CD14-positive monocyte (primary cell): ENCODE measurements around the gene PIK3AP1. TPM values are rescaled to one million over a fixed set of nuclear protein-coding genes. Genes with fewer than 3 reads are reported as not detected.
A peak's percentile ranks its signal among the peaks of the same experiment; 100 is the strongest.

Experiments
- DNase-seq, 3 donors: peaks; one replicate each; pipeline ENCODE4 v3.0.0-alpha.2; 2011 to 2022
- H2AFZ ChIP-seq: 2 replicates; pipeline ENCODE4 v1.6.0; 2012; ENCODE audit warnings: mild to moderate bottlenecking, low read depth, low read length, inconsistent platforms; ENCODE audit not compliant: insufficient read depth, poor library complexity, severe bottlenecking
- H3K27ac ChIP-seq, 2 donors: 1 replicate in 1 of 2; 2 replicates in 1 of 2; pipeline ENCODE4 v1.5.1; 2012 to 2013; ENCODE audit warnings: low read length in 2 of 2, control low read depth in 1 of 2, inconsistent platforms in 1 of 2, low read depth in 1 of 2, mild to moderate bottlenecking in 1 of 2
- H3K27me3 ChIP-seq, 2 donors: one replicate each; pipeline versions ENCODE4 v1.6.0 to v1.6.1; 2011 to 2013; ENCODE audit warnings: low read length in 2 of 2; ENCODE audit not compliant: control insufficient read depth in 2 of 2, insufficient read depth in 2 of 2
- H3K36me3 ChIP-seq, 2 donors: replicated peaks in 1 of 2; 1 replicate in 1 of 2; 2 replicates in 1 of 2; pipeline versions ENCODE4 v1.5.1 to v1.6.1; 2012 to 2013; ENCODE audit warnings: low read length in 2 of 2, control low read depth in 1 of 2, inconsistent platforms in 1 of 2, mild to moderate bottlenecking in 1 of 2; ENCODE audit not compliant: insufficient read depth in 2 of 2, control insufficient read depth in 1 of 2
- H3K4me1 ChIP-seq, 2 donors: 1 replicate in 1 of 2; 2 replicates in 1 of 2; pipeline versions ENCODE4 v1.5.1 to v1.6.1; 2012 to 2013; ENCODE audit warnings: low read length in 2 of 2, control low read depth in 1 of 2, inconsistent platforms in 1 of 2, mild to moderate bottlenecking in 1 of 2, moderate library complexity in 1 of 2; ENCODE audit not compliant: insufficient read depth in 2 of 2, control insufficient read depth in 1 of 2
- H3K4me2 ChIP-seq: replicated peaks from 2 replicates; pipeline ENCODE3; 2012; ENCODE audit warnings: low read length, moderate library complexity, mild to moderate bottlenecking; ENCODE audit not compliant: poor library complexity, severe bottlenecking; ENCODE audit errors: extremely low read depth
- H3K4me3 ChIP-seq, 3 experiments: fragments of 200-600 bp in 1 of 3; sonication (generic) in 1 of 3; replicated peaks in 1 of 3; 1 replicate in 2 of 3; 2 replicates in 1 of 3; pipeline ENCODE4 v1.5.1; 2011 to 2013; ENCODE audit warnings: low read length in 3 of 3, mild to moderate bottlenecking in 3 of 3, control low read depth in 2 of 3, low read depth in 2 of 3, inconsistent platforms in 1 of 3, moderate library complexity in 1 of 3
- H3K79me2 ChIP-seq: 2 replicates; pipeline ENCODE4 v1.6.0; 2012; ENCODE audit warnings: mild to moderate bottlenecking, control low read depth, inconsistent platforms, low read length, moderate library complexity; ENCODE audit not compliant: insufficient read depth
- H3K9ac ChIP-seq: 2 replicates; pipeline ENCODE4 v1.6.0; 2017; ENCODE audit warnings: low read length, mild to moderate bottlenecking; ENCODE audit not compliant: insufficient read depth, poor library complexity, severe bottlenecking
- H3K9me3 ChIP-seq, 2 donors: replicated peaks in 1 of 2; 1 replicate in 1 of 2; 2 replicates in 1 of 2; pipeline versions ENCODE4 v1.5.1 to v1.6.1; 2012 to 2013; ENCODE audit warnings: low read length in 2 of 2, control low read depth in 1 of 2; ENCODE audit not compliant: control insufficient read depth in 1 of 2, insufficient read depth in 1 of 2
- H4K20me1 ChIP-seq: 2 replicates; pipeline ENCODE4 v1.6.0; 2012; ENCODE audit warnings: mild to moderate bottlenecking, low read length, control low read depth, moderate library complexity; ENCODE audit not compliant: insufficient read depth
- H3K27ac Mint-ChIP-seq, 7 donors: one replicate each; pipeline ENCODE4 v1.8.0; 2020; ENCODE audit warnings: mild to moderate bottlenecking in 7 of 7, mixed read lengths in 7 of 7, moderate library complexity in 6 of 7, inconsistent platforms in 2 of 7
- H3K27me3 Mint-ChIP-seq, 3 donors: one replicate each; pipeline ENCODE4 v1.8.0; 2021 to 2022; ENCODE audit warnings: low read depth in 3 of 3, mild to moderate bottlenecking in 3 of 3, mixed read lengths in 3 of 3, moderate library complexity in 3 of 3, inconsistent platforms in 1 of 3
- H3K36me3 Mint-ChIP-seq, 2 donors: one replicate each; pipeline ENCODE4 v1.8.0; 2020; ENCODE audit warnings: mixed read lengths in 2 of 2, inconsistent platforms in 1 of 2, mild to moderate bottlenecking in 1 of 2
- H3K4me1 Mint-ChIP-seq: one replicate; pipeline ENCODE4 v1.8.0; 2020; ENCODE audit warnings: mild to moderate bottlenecking, mixed read lengths
- H3K4me3 Mint-ChIP-seq, 2 donors: one replicate each; pipeline ENCODE4 v1.8.0; 2020; ENCODE audit warnings: mild to moderate bottlenecking in 2 of 2, mixed read lengths in 2 of 2, moderate library complexity in 1 of 2
- H3K9me3 Mint-ChIP-seq, 7 donors: one replicate each; pipeline ENCODE4 v1.8.0; 2020 to 2022; ENCODE audit warnings: mixed read lengths in 7 of 7, mild to moderate bottlenecking in 6 of 7, moderate library complexity in 6 of 7, inconsistent platforms in 2 of 7
- WGBS: methylation state at CpG from one replicate; pipeline ENCODE4 v1.1.5; 2013; ENCODE audit warnings: missing lambda C conversion rate; ENCODE audit not compliant: insufficient coverage; 5-methylcytosine and 5-hydroxymethylcytosine counted together
- intact Hi-C, 2 donors: fragments of 100-400 bp; cut with micrococcal nuclease; formaldehyde crosslinking; loops; one replicate each; pipeline versions ENCODE4 v1.15.0 to v1.15.1; 2023
- polyA plus RNA-seq, 3 donors: library from polyadenylated mRNA; depleted of rRNA in 1 of 3; unstranded in 2 of 3; stranded (reverse) in 1 of 3; fragments of 300-500 nt in 2 of 3; fragments of >200 nt in 1 of 3; fragmentation: Illumina TruSeq in 2 of 3; gene quantifications; 1 replicate in 2 of 3; 2 replicates in 1 of 3; pipeline ENCODE4 v1.2.3, GENCODE V29; 2012 to 2021
- TF ChIP-seq, protein P1 (sequence below): fragments of 200-600 bp; IDR thresholded peaks from one replicate; pipeline ENCODE4 v1.8.0; 2022; ENCODE audit warnings: antibody characterized with exemption, mild to moderate bottlenecking

PIK3AP1 gene
- polyA plus RNA-seq, 3 donors, result 95.5 to 157 (median 112) TPM

DNA sequence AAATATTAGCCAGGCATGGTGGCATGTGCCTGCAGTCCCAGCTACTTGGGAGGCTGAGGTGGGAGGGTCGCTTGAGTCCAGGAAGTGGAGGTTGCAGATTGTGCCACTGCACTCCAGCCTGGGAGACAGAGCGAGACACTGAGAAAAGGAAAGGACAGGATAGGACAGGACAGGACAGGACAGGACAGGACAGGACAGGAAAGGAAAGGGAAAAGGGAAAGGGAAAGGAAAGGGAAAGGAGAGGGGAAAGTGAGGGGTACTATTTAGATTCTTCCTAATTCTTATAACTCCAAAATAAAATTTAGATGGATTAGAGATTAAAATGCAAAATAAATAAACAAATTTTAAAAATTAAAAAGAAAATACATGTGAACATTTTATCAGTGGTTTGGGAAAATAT lies 58.7 kb downstream of the PIK3AP1 start:
- peaks cover 67 to 72% of the 10 kb centered on the region in 2 donors for H3K4me1 ChIP-seq
- H3K36me3 ChIP-seq, result peaks cover 0 to 6% of the 10 kb centered on the region in 2 donors
- no peak overlapping the region for H3K4me3 ChIP-seq
- no peak overlapping the region for H3K4me3 Mint-ChIP-seq
- H3K4me1 Mint-ChIP-seq, result peaks cover 67% of the 10 kb centered on the region
- intact Hi-C loops, result no loop called here
- no peaks in the 10 kb centered on the region for H3K9me3 Mint-ChIP-seq
- peak overlapping the region in 1 of 2 donors; percentile 54 for H3K27ac ChIP-seq
- no peak overlapping the region for H3K9ac ChIP-seq
- H3K27me3 Mint-ChIP-seq, result no peaks in the 10 kb centered on the region
- TF ChIP-seq, protein P1, sequence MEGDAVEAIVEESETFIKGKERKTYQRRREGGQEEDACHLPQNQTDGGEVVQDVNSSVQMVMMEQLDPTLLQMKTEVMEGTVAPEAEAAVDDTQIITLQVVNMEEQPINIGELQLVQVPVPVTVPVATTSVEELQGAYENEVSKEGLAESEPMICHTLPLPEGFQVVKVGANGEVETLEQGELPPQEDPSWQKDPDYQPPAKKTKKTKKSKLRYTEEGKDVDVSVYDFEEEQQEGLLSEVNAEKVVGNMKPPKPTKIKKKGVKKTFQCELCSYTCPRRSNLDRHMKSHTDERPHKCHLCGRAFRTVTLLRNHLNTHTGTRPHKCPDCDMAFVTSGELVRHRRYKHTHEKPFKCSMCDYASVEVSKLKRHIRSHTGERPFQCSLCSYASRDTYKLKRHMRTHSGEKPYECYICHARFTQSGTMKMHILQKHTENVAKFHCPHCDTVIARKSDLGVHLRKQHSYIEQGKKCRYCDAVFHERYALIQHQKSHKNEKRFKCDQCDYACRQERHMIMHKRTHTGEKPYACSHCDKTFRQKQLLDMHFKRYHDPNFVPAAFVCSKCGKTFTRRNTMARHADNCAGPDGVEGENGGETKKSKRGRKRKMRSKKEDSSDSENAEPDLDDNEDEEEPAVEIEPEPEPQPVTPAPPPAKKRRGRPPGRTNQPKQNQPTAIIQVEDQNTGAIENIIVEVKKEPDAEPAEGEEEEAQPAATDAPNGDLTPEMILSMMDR, result no peak
- H3K36me3 Mint-ChIP-seq, result peaks cover 14 to 24% of the 10 kb centered on the region in 2 donors
- peaks cover 91% of the 10 kb centered on the region for H3K79me2 ChIP-seq
- no peak for DNase-seq
- no peaks in the 10 kb centered on the region for H3K9me3 ChIP-seq
- no peak overlapping the region for H3K4me2 ChIP-seq
- H2AFZ ChIP-seq, result no peak overlapping the region
- H3K27me3 ChIP-seq, result no peaks in the 10 kb centered on the region
- peaks cover 72% of the 10 kb centered on the region for H4K20me1 ChIP-seq
- peak overlapping the region in 6 of 7 donors; percentile 15 to 90 (median 71) for H3K27ac Mint-ChIP-seq
- WGBS, result 58% methylated on average over 2 of the region's 2 CpGs

GRCh38 chr10:96660297-96660696 lies 60.0 kb downstream of the PIK3AP1 start:
- no peak overlapping the region for H2AFZ ChIP-seq
- no peaks in the 10 kb centered on the region for H3K36me3 ChIP-seq
- DNase-seq, result peak in 2 of 3 donors; percentile 47 to 63
- Mint-ChIP-seq H3K9me3 (peaks cover 0 to 5% (median 0%) of the 10 kb centered on the region in 7 donors), H3K27me3 (peaks cover 0 to 4% (median 2%) of the 10 kb centered on the region in 3 donors), H3K36me3 (peaks cover 15 to 28% of the 10 kb centered on the region in 2 donors), H3K4me1 (peaks cover 76% of the 10 kb centered on the region), H3K4me3 (peak overlapping the region in 1 of 2 donors; percentile 27), H3K27ac (peak overlapping the region; percentile 41 to 83 (median 65))
- intact Hi-C loops, result no loop called here
- no peaks in the 10 kb centered on the region for H3K9me3 ChIP-seq
- no peak overlapping the region for H3K9ac ChIP-seq
- TF ChIP-seq, protein P1, result no peak
- peaks cover 71% of the 10 kb centered on the region for H4K20me1 ChIP-seq
- peaks cover 78 to 84% of the 10 kb centered on the region in 2 donors for H3K4me1 ChIP-seq
- WGBS, result 0% methylated on average over 3 of the region's 3 CpGs
- no peak overlapping the region for H3K4me3 ChIP-seq
- H3K4me2 ChIP-seq, result peak overlapping the region; percentile 22
- H3K79me2 ChIP-seq, result peaks cover 92% of the 10 kb centered on the region
- no peaks in the 10 kb centered on the region for H3K27me3 ChIP-seq
- H3K27ac ChIP-seq, result peak overlapping the region in 1 of 2 donors; percentile 54
